Stomach (tissue), 4 donors: ENCODE data around the gene TELO2.

Experiments used
- EP300 ChIP-seq: sonication (generic); formaldehyde crosslinking; IDR thresholded peaks from one replicate; pipeline ENCODE4 v1.6.1; 2017; ENCODE audit warnings: antibody characterized with exemption
- POLR2A ChIP-seq, 4 donors: fragments of 450-650 bp; IDR thresholded peaks; one replicate each; pipeline ENCODE4 v1.6.1; 2016; ENCODE audit warnings: antibody characterized with exemption in 4 of 4, control low read depth in 2 of 4, mild to moderate bottlenecking in 1 of 4, moderate library complexity in 1 of 4
- POLR2AphosphoS5 ChIP-seq, 3 donors: sonication (generic); formaldehyde crosslinking; IDR thresholded peaks; one replicate each; pipeline ENCODE4 v1.6.1; 2016; ENCODE audit warnings: antibody characterized with exemption in 3 of 3
- TF ChIP-seq, protein P1 (sequence below), 7 experiments: fragments of 450-650 bp in 4 of 7; fragments of 200-600 bp in 3 of 7; sonication (generic) in 3 of 7; IDR thresholded peaks; one replicate each; pipeline ENCODE4 v1.5.1; 2016 to 2019; ENCODE audit warnings: antibody characterized with exemption in 7 of 7, control low read depth in 2 of 7, mild to moderate bottlenecking in 1 of 7

DNA sequence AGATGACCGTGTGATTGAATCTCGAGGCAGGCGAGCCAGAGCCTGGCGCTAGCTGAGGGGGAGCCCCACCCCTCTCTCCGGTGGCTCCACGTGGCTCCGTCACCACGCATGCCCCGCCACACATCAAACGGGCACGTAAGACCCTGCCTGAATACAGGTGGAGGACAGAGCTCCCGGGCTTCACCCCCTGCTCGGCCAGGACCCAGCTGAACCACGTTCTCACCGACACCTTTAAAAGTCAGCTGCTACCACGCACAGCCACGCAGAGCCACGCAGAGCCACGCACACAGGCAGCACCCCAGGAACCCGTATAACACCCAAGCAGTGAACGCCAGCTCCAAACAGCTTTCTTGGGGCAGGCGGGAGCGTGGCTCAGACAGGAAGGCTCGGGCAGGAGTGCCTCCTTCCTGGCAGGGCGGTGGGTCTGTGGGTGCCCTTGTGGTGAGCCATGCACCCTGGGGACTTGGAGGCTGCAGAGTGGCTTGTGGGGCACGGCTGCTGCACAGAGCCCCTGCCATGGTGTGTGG lies 44.7 kb downstream of the TELO2 start:
- TF ChIP-seq, protein P1, sequence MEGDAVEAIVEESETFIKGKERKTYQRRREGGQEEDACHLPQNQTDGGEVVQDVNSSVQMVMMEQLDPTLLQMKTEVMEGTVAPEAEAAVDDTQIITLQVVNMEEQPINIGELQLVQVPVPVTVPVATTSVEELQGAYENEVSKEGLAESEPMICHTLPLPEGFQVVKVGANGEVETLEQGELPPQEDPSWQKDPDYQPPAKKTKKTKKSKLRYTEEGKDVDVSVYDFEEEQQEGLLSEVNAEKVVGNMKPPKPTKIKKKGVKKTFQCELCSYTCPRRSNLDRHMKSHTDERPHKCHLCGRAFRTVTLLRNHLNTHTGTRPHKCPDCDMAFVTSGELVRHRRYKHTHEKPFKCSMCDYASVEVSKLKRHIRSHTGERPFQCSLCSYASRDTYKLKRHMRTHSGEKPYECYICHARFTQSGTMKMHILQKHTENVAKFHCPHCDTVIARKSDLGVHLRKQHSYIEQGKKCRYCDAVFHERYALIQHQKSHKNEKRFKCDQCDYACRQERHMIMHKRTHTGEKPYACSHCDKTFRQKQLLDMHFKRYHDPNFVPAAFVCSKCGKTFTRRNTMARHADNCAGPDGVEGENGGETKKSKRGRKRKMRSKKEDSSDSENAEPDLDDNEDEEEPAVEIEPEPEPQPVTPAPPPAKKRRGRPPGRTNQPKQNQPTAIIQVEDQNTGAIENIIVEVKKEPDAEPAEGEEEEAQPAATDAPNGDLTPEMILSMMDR (IDR thresholded peaks at IDR 0.05), result no peak
- TF ChIP-seq POLR2AphosphoS5 (IDR thresholded peaks at IDR 0.05), result no peak
- no peak for TF ChIP-seq POLR2A (IDR thresholded peaks at IDR 0.05)
- TF ChIP-seq EP300, result no peak
